OCI-LY7 (cell line): ENCODE data around the gene SNX32. TPM values are rescaled to one million over a fixed set of nuclear protein-coding genes. Genes with fewer than 3 reads are reported as not detected.
A peak's percentile ranks its signal among the peaks of the same experiment; 100 is the strongest.

ENCODE experiments used
- BruUV-seq: library from RNA; stranded (reverse); fragments of 400-500 nt; replicated peaks from 2 replicates; lab custom pipeline; 2021; lab: Mats Ljungman, UMichigan
- CTCF ChIA-PET: fragments of 300-600 bp; sonication (Branson Sonifier 250); formaldehyde crosslinking; loops from one replicate; lab custom pipeline; 2022; ENCODE audit warnings: antibody characterized with exemption; ENCODE audit not compliant: unreplicated experiment; lab: Charles Lee
- POLR2A ChIA-PET: fragments of 300-600 bp; sonication (Branson Sonifier 250); formaldehyde crosslinking; loops from one replicate; lab custom pipeline; 2022; ENCODE audit warnings: antibody characterized with exemption; lab: Charles Lee
- DNase-seq: peaks from one replicate; pipeline ENCODE4 v3.0.0-alpha.2; 2015; ENCODE audit warnings: low spot score
- H2AFZ ChIP-seq: fragments of 200-600 bp; sonication (generic), shearing (Covaris generic); 2 replicates; pipeline ENCODE4 v1.6.1; 2014; ENCODE audit warnings: mild to moderate bottlenecking, antibody characterized with exemption, low read length, moderate library complexity
- H3K27ac ChIP-seq: fragments of 200-600 bp; sonication (generic); 2 replicates; pipeline ENCODE4 v1.5.1; 2014; ENCODE audit warnings: mixed run types, low read depth, mild to moderate bottlenecking, moderate library complexity, low read length, inconsistent platforms; ENCODE audit not compliant: poor library complexity, severe bottlenecking
- H3K36me3 ChIP-seq: fragments of 200-600 bp; sonication (generic); 2 replicates; pipeline ENCODE4 v1.6.1; 2014; ENCODE audit warnings: mild to moderate bottlenecking, antibody characterized with exemption, low read length, moderate library complexity, mixed read lengths; ENCODE audit not compliant: insufficient read depth
- H3K4me1 ChIP-seq: fragments of 200-600 bp; sonication (generic); 2 replicates; pipeline ENCODE4 v1.5.1; 2014; ENCODE audit warnings: mild to moderate bottlenecking, low read length; ENCODE audit not compliant: insufficient read depth, poor library complexity, severe bottlenecking
- H3K4me2 ChIP-seq: fragments of 200-600 bp; sonication (generic); 2 replicates; pipeline ENCODE4 v1.6.1; 2014; ENCODE audit warnings: mild to moderate bottlenecking, low read length
- H3K4me3 ChIP-seq: fragments of 200-600 bp; sonication (generic); 2 replicates; pipeline ENCODE4 v1.5.1; 2014; ENCODE audit warnings: mild to moderate bottlenecking, low read depth, low read length; ENCODE audit not compliant: poor library complexity, severe bottlenecking
- H3K79me2 ChIP-seq: fragments of 200-600 bp; sonication (generic); 2 replicates; pipeline ENCODE4 v1.6.1; 2016; ENCODE audit warnings: low read depth, mild to moderate bottlenecking, low read length, moderate library complexity, mixed read lengths; ENCODE audit not compliant: insufficient read depth
- H3K9me2 ChIP-seq: fragments of 200-600 bp; sonication (generic); 2 replicates; pipeline ENCODE4 v1.6.1; 2016; ENCODE audit warnings: mild to moderate bottlenecking, low read length, mixed read lengths; ENCODE audit not compliant: insufficient read depth
- H3K9me3 ChIP-seq: fragments of 200-600 bp; sonication (generic); 2 replicates; pipeline ENCODE4 v1.6.1; 2014; ENCODE audit warnings: mild to moderate bottlenecking, mixed run types, low read length, mixed read lengths
- H4K20me1 ChIP-seq: fragments of 200-600 bp; sonication (generic); 2 replicates; pipeline ENCODE4 v1.6.1; 2014; ENCODE audit warnings: mild to moderate bottlenecking, antibody characterized with exemption, low read length, moderate library complexity, mixed read lengths; ENCODE audit not compliant: insufficient read depth
- CTCF ChIP-seq: fragments of 200-600 bp; sonication (generic); conservative IDR thresholded peaks from 2 replicates; pipeline ENCODE4 v1.5.1; 2014; ENCODE audit warnings: mild to moderate bottlenecking, antibody characterized with exemption, low read length, moderate library complexity, mixed read lengths
- EZH2phosphoT487 ChIP-seq: fragments of 200-600 bp; sonication (generic); IDR thresholded peaks from 2 replicates; pipeline ENCODE4 v1.6.1; 2018; ENCODE audit warnings: low read depth, borderline replicate concordance, mild to moderate bottlenecking, mixed run types, antibody characterized with exemption, low read length, moderate library complexity, mixed read lengths
- intact Hi-C: fragments of 100-400 bp; cut with micrococcal nuclease; formaldehyde crosslinking; loops from one replicate; pipeline ENCODE4 v1.10.0; 2022; ENCODE audit not compliant: unreplicated experiment
- total RNA-seq, 2 experiments: library from RNA; depleted of rRNA in 1 of 2; stranded (reverse); fragments of >200 nt in 1 of 2; shearing (Covaris generic) in 1 of 2; gene quantifications; 2 replicates each; pipeline ENCODE4 v1.2.3, GENCODE V29; 2014 to 2022

SNX32 gene
- total RNA-seq, 2 experiments from 2014 or later = not detected

- H2AFZ ChIP-seq = peak overlapping the region; percentile 42
- no peaks in the 10 kb centered on the region for H3K9me2 ChIP-seq
- H4K20me1 ChIP-seq = no peaks in the 10 kb centered on the region
- H3K79me2 ChIP-seq = no peaks in the 10 kb centered on the region
- peak overlapping the region; percentile 47; the same call in 1 of the 2 replicates for H3K4me2 ChIP-seq
- CTCF ChIA-PET = interaction anchor here (0.9 kb wide), 1 partner anchor 12 kb away, joined by 3 read pairs; no protein-coding TSS in a partner anchor
- BruUV-seq = no TSS peak
- TF ChIP-seq EZH2phosphoT487 (no peak), CTCF (peak; percentile 28; the same call in 1 of the 2 replicates)
- peaks cover 36% of the 10 kb centered on the region for H3K4me1 ChIP-seq
- no peak overlapping the region for H3K4me3 ChIP-seq
- intact Hi-C loops = no loop called here
- H3K27ac ChIP-seq = peak overlapping the region; percentile 32
- POLR2A ChIA-PET = interaction anchor here (0.8 kb wide), 1 partner anchor 8 kb away, joined by 3 read pairs; no protein-coding TSS in a partner anchor
- DNase-seq = peak; percentile 84
- H3K9me3 ChIP-seq = no peaks in the 10 kb centered on the region
- no peaks in the 10 kb centered on the region for H3K36me3 ChIP-seq
Measured at GRCh38 chr11:65791719-65792213, 42.0 kb upstream of the SNX32 start.

- BruUV-seq = no TSS peak
- H3K79me2 ChIP-seq = no peaks in the 10 kb centered on the region
- POLR2A ChIA-PET = interaction anchor here (0.6 to 1.1 kb wide), 2 partner anchors 10 to 21 kb away, joined by 3 to 4 read pairs; no protein-coding TSS in a partner anchor
Measured at GRCh38 chr11:65792456-65792855, 41.3 kb upstream of the SNX32 start.

More at GRCh38 chr11:65792456-65792855, 41.3 kb upstream of the SNX32 start:
- Histone ChIP-seq H2AFZ (no peak overlapping the region; the same call in 1 of the 2 replicates), H3K36me3 (no peaks in the 10 kb centered on the region), H3K9me3 (no peaks in the 10 kb centered on the region), H3K27ac (no peak overlapping the region), H3K4me2 (no peak overlapping the region), H3K4me1 (peaks cover 36% of the 10 kb centered on the region), H3K4me3 (no peak overlapping the region), H4K20me1 (no peaks in the 10 kb centered on the region), H3K9me2 (no peaks in the 10 kb centered on the region)
- CTCF ChIA-PET = no interaction called here
- intact Hi-C loops = no loop called here
- TF ChIP-seq EZH2phosphoT487 (no peak), CTCF (no peak)
- DNase-seq = no peak
